Measurements from ENCODE around the gene GMPPA. TPM values are rescaled to one million over a fixed set of nuclear protein-coding genes. Genes with fewer than 3 reads are reported as not detected.
A peak's percentile ranks its signal among the peaks of the same experiment; 100 is the strongest.

GMPPA gene
- total RNA-seq, 1 experiment from 2014 or later = 32.0 TPM

DNA sequence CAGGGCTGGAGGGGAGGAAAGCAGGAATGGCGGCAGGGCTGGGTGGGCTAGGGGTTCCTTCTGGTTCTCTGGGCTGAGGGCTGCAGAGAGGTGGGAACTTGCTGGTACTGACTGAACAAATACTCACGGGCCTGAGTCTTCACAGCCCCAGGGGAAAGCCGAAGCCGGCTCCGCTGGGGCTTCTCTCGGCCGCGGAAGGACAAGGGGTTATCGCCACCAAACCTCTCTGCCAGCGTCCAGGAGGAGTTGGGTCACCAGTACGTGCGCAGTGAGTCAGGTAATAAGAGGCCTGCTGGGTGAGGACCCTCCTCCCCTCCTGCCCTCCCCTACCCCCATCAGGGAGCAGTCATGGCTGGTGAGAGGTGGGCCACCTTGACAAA, 13.5 kb upstream of the GMPPA start:
- Mint-ChIP-seq H3K27ac (no peak overlapping the region), H3K4me1 (peaks cover 30 to 44% of the 10 kb centered on the region in 2 experiments), H3K36me3 (ENCODE audit: insufficient read depth in 1 of 3, low read depth in 3 of 3) (peaks cover 0 to 4% (median 3%) of the 10 kb centered on the region in 3 experiments; a peak in 4 of 7 replicates), H3K4me3 (peak overlapping the region; percentile 41 to 48; a peak in 4 of 5 replicates), H3K27me3 (ENCODE audit: low read depth) (peaks cover 50% of the 10 kb centered on the region), H3K9me3 (no peaks in the 10 kb centered on the region)
- Histone ChIP-seq H3K4ac (ENCODE audit: low read depth, low read length) (no peak overlapping the region), H3T11ph (ENCODE audit: low read length) (no peak overlapping the region), H3K18ac (ENCODE audit: insufficient read length, low read depth, low read length) (no peak overlapping the region), H3K27me3 (ENCODE audit: insufficient read depth, low read length) (peaks cover 19% of the 10 kb centered on the region; the same call in 1 of the 2 replicates), H4K20me1 (ENCODE audit: control insufficient read depth, insufficient read depth, insufficient read length) (no peaks in the 10 kb centered on the region), H2BK12ac (ENCODE audit: insufficient read length, low read depth, low read length) (no peak overlapping the region), H2BK120ac (ENCODE audit: low read depth, low read length, poor library complexity, severe bottlenecking) (no peak overlapping the region), H3K27ac (ENCODE audit: insufficient read length, low read depth, low read length) (no peak overlapping the region), H2BK15ac (ENCODE audit: low read depth, low read length) (no peak overlapping the region), H2BK20ac (ENCODE audit: low read depth, low read length, poor library complexity, severe bottlenecking) (no peak overlapping the region), H2AK5ac (ENCODE audit: insufficient read length, low read length) (no peak overlapping the region), H4K5ac (ENCODE audit: insufficient read length, low read depth, low read length) (no peak overlapping the region), H4K91ac (ENCODE audit: insufficient read length, low read depth, low read length) (no peak overlapping the region), H3K4me2 (ENCODE audit: insufficient read depth, insufficient read length, low read length) (peak overlapping the region; percentile 37), H3K4me1 (ENCODE audit: insufficient read depth, low read length) (peaks cover 2% of the 10 kb centered on the region), H4K8ac (replicated peaks; ENCODE audit: insufficient read length, low read depth, low read length) (no peak overlapping the region), H3K23me2 (ENCODE audit: insufficient read length, low read depth, low read length, poor library complexity, severe bottlenecking) (no peaks in the 10 kb centered on the region), H3K14ac (ENCODE audit: insufficient read depth, low read length) (no peak overlapping the region), H3K9me3 (ENCODE audit: control insufficient read depth, low read depth, low read length) (no peaks in the 10 kb centered on the region), H3K56ac (ENCODE audit: insufficient read length, low read depth, low read length) (no peak overlapping the region), H3K23ac (ENCODE audit: insufficient read length, low read depth, low read length) (no peak overlapping the region), H3K9ac (ENCODE audit: extremely low read depth, insufficient read length, low read length) (no peak overlapping the region), H2AFZ (ENCODE audit: low read length) (no peak overlapping the region), H3K79me1 (ENCODE audit: insufficient read depth, low read depth, low read length, poor library complexity, severe bottlenecking) (no peaks in the 10 kb centered on the region), H3K79me2 (ENCODE audit: insufficient read depth, low read length) (no peaks in the 10 kb centered on the region), H2BK5ac (ENCODE audit: insufficient read length, low read length) (no peak overlapping the region)
- TF ChIP-seq, protein P1, sequence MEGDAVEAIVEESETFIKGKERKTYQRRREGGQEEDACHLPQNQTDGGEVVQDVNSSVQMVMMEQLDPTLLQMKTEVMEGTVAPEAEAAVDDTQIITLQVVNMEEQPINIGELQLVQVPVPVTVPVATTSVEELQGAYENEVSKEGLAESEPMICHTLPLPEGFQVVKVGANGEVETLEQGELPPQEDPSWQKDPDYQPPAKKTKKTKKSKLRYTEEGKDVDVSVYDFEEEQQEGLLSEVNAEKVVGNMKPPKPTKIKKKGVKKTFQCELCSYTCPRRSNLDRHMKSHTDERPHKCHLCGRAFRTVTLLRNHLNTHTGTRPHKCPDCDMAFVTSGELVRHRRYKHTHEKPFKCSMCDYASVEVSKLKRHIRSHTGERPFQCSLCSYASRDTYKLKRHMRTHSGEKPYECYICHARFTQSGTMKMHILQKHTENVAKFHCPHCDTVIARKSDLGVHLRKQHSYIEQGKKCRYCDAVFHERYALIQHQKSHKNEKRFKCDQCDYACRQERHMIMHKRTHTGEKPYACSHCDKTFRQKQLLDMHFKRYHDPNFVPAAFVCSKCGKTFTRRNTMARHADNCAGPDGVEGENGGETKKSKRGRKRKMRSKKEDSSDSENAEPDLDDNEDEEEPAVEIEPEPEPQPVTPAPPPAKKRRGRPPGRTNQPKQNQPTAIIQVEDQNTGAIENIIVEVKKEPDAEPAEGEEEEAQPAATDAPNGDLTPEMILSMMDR (conservative IDR thresholded peaks at IDR 0.05) = no peak
- no CpG with 5 or more reads among the region's 12 CpGs for WGBS (ENCODE audit: extremely low coverage, insufficient read length, low lambda C conversion rate)
- no peak for DNase-seq
